Inflammatory macrophage treated with lipopolysaccharide for 1 hour (primary cell): ENCODE measurements around the gene CASP3.
A peak's percentile ranks its signal among the peaks of the same experiment; 100 is the strongest.
"Not testable (repeated sequence)": the region's sequence is repeated elsewhere in the genome, so short reads cannot be mapped to it uniquely, and the experiment has no call there.

ENCODE experiments used
- DNase-seq, 2 donors: peaks; one replicate each; pipeline ENCODE4 v3.0.0-alpha.2; 2020 to 2022

The CASP3 gene

DNA sequence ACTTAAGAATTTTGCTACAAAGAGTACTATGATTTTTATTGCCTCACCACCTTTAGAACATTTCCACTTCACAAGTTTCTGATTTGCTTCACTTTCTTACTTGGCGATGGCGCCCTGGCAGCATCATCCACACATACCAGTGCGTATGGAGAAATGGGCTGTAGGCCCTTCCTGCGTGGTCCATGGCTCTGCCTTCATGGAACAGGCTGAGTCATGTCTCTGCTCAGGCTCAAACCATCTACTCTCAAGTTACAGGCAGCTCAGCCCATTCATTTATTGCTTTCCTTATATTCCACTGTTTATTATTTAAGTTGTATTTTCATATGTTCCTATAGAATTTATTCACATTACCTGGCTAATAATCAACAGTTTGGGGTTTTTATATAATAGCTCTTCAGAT lies 21.1 kb downstream of the CASP3 start:
- DNase-seq = no peak

DNA sequence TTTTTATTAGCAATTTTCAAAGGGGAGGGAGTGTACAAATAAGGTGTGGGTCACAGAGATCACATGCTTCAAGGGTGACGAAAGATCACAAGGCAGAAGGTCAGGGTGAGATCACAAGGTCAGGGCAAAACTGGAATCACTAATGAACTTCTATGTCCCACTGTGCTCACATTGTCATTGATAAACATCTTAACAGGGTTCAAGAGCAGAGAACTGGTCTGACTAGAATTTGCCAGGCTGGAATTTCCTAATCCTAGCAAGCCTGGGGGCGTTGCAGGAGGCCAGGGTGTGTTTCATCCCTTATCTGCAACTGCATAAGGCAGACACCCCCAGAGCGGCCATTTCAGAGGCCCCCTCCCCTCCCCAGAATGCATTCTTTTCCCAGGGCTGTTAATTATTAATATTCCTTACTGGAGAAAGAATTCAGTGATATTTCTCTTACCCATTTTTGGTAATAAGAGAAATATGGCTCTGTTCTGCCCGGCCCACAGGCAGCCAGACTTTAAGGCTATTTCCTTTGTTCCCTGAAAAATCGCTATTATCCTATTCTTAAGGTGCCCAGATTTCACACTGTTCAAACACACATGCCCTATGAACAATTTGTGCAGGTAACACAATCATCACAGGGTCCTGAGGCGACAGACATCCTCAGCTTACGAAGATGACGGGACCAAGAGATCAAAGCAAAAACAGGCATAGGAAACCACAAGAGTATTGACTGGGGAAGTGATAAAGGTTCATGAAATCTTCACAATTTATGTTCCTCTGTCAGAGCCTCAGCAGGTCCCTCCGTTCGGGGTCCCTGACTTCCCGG lies 23.3 kb downstream of the CASP3 start:
- DNase-seq = peak in 1 of 2 donors; percentile 23

DNA sequence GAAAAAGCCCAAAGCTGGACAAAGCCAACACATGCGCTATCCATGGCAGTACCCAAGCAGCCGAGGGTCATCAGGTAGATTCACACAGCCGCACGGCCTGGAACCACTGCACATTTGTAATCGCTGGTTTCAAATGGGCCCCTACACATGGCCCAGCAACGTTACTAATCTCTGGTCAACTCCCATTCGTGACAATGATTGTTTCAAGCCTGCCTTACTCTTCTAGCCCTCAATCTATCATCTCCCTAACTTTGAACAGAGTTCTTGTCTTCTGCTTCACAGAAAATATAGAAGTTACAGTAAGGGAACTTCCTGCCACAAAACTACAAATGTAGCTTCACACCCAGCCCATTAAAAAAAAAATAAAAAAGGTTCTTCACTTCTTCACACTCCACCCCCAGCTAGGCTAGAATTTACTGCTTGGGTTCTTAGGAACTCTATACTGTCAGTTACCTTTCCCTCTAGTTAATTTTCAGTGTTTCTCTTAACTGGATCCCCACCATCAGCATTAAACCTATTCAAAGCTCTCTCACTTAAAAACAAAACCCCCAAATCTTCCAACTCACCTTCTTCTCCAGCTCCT lies 24.2 kb downstream of the CASP3 start:
- DNase-seq = no peak

DNA sequence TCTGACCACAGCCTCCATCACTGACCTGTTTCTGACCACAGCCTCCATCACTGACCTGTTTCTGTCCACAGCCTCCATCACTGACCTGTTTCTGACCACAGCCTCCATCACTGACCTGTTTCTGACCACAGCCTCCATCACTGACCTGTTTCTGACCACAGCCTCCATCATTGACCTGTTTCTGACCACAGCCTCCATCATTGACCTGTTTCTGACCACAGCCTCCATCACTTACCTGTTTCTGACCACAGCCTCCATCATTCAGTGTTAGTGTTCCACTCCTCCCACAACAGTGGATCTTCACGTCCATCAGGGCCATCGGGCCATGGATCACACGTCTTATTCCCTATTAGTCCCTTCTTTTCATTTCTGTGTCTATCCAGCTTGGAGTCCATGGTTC lies 24.7 kb downstream of the CASP3 start:
- not testable (repeated sequence) for DNase-seq

DNA sequence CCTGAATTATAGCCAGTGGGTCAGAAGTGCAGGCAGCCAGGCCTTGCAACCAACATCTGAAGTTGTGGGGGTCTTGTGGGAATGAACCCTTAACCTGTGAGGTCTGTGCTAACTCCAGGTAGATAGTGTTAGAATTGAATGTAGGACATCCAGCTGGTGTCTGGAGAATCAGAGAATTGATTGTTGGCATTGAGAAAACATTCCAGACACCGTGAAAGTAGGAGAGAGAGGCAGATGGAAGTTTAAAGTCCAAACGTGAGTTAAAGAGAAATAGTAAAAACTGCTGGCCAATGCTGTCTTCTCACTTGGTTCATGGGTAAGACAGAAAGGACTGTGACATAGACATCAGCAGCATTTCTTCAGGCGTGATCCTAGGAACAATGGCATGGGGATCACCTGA lies 27.7 kb downstream of the CASP3 start:
- no peak for DNase-seq

DNA sequence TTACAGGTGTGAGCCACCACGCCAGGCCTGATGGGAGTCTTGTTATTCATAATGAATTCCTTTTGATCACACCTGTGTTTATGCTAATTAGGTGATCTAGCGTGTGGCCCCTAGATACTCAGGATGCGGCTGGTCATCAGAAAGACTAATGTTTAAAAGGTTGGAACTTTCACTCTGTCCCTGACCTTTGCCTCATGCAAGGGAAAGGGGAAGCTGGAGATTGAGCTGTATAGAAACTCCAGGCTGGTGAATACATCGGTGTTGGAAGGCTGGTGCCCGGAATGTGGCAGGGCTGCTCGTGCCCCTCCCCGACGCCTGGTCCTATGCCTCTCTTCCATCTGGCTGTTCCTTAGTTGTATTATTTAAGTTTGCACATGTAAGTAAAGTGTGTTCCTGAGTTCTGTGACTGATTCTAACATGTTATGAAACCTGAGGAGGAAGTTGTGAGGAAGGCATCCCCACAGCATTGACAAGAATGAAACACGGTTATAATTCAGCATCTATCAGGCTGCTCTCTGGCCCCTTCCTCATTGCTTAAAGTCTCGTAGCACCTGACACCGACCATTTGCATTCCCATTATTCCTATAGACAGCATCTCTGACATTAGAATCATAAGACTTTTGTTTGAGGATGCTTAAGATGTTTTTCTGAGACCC lies 28.9 kb downstream of the CASP3 start:
- peak; percentile 22 to 41 for DNase-seq

DNA sequence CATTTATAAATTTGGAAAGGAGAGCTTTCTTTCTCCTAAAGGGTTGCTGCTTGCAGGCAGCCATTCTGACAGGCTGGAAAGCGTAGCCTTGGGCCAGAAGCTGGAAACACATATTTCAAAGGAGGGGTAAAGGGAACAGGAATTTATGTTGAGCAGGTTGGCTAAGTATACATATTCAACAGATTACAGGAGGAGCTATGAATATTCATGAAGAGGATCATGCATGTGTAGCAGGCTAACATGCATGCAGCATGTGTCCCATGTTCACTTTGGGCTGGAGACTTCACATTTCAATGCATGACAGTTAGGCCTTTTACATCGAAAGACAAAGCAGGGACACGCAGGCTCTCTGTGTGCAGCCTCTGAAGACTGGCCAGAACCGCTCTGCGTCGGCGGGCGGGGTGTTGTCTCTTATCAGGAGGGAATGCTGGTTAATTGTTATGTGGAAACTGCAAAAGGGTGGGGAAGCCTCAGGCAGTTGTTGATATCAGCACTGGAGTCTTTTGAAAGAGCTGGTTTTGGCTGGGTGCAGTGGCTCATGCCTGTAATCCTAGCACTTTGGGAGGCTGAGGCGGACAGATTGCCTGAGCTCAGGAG lies 31.5 kb downstream of the CASP3 start:
- DNase-seq = peak in 1 of 2 donors; percentile 22

DNA sequence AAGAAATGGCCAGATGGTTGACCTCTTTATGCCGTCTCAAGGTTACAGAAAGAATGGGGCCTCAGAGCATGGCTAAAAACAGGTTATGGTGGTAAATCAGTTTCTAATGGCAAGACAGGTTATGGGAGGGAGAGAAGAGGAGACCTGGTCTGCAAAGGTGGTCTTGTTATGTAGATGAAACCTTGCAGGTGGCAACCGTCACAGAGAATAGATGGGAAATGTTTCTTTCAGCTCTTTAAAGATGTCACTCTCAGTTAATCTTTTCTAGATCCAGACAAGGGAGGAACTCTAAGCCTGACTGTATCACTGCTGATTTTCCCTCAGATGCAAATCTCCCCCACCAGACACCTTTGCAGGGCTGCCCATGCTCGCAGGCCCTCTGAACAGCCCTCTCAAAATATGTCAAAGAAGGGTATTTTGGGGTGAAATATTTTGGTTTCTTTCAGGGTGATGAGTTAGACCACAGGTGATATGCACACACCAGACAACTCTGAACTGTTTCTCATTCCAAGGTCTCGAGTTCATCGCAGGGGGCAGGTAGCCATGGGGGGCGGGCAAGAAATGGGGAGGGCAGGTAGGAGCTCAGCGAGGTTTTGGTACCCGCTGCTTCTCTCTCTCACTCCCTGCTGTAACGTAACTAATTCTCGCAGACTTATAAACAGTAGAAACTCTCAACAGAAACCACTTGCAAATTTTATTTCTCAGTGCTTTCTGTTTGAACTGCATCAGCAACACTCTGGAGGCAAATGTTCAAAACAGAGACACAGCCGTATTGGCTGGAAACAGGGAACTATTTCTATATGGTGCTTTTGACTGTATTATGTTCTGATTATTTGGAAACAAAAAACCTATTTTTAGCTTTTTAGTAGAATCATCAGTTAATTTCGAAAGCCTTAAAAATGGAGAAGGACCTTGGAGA lies 32.4 kb downstream of the CASP3 start:
- peak; percentile 64 to 66 for DNase-seq

DNA sequence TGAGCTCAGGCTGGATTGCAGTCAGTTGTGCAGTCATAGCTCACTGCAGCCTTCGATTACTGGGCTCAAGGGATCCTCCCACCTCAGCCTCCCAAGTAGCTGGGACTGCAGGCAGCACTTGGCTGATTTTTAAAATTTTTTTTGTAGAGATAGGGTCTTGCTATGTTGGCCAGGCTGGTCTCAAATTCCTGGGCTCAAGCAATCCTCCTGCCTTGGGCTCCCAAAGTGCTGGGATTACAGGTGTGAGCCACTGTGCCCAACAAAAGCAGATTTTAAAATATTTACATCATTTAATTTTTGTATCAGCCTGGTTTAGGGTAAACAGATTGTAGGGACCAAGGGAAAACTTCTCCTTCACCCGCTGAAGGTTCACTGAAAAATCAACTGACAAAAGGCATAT lies 33.1 kb downstream of the CASP3 start:
- not testable (repeated sequence) for DNase-seq

DNA sequence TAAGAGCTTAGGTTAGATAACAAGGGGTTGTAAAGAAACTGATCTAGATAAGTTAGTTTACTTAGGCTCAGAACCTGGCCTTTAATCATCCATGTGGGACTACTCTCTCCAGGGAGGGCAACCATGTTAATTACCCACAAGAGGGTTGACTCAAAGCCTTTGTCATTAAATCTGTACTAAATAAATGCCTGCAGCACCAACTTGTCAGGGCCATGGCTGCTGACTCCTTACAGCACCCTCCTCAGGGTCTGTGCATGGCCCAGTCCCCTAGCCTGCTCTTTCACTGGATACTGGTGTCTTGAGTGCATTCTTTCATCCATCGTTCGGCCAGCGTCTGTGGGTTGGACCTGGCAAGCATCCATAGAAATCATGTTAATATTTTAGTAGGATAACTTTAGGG lies 34.7 kb downstream of the CASP3 start:
- no peak for DNase-seq

DNA sequence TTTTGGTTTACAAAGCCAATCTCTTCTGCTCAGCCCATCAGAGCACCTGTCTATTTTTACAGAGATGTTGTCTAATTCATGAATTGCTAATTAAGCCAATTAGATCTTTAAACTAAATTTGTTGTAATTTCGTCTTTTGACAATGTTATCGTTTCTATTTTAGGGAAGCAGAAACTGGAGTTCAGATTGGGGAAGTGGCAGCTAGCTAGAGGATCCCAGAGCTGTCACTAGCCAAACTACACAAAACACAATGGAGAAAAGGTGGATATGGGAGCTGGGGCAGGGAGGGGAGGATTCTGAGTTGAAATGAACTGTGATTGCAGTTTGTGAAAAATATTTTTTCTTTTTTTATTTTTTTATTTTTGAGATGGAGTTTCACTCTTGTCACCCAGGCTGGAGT lies 35.8 kb downstream of the CASP3 start:
- DNase-seq = peak in 1 of 2 donors; percentile 30

DNA sequence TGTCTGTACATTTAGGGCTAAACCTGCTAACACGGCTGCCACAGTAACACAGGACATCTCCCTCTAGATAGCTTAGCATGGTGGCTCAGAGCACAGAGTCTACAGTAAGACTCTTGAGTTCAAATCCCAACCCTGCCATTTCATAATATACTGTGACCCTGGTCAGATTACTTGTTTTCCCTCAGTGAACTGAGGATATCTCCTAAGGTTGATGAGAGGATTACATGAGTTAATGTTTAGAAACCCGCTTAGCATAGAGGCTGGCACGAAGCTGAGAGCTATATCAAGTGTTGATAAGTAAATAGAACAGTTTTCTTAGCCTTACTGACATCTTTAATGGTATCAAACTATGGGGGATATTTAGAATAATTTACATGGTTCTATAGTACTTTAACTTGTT lies 37.2 kb downstream of the CASP3 start:
- DNase-seq = no peak

DNA sequence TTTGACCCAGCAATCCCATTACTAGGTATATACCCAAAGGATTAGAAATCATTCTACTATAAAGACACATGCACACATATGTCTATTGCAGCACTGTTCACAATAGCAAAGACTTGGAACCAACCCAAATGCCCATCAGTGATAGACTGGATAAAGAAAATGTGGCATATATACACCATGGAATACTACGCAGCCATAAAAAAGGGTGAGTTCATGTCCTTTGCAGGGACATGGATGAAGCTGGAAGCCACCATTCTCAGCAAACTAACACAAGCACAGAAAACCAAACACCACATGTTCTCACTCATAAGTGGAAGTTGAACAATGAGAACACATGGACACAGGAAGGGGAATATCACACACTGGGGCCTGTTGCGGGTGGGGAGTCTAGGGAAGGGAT lies 41.8 kb downstream of the CASP3 start:
- DNase-seq = not testable (repeated sequence)

DNA sequence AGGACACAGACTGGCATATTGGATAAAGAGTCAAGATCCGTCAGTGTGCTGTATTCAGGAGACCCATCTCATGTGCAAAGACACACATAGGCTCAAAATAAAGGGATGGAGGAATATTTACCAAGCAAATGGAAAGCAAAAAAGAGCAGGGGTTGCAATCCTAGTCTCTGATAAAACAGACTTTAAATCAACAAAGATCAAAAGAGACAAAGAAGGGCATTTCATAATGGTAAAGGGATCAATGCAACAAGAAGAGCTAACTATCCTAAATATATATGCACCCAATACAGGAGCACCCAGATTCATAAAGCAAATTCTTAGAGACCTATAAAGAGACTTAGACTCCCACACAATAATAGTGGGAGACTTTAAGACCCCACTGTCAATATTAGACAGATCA lies 46.4 kb downstream of the CASP3 start:
- DNase-seq = not testable (repeated sequence)

DNA sequence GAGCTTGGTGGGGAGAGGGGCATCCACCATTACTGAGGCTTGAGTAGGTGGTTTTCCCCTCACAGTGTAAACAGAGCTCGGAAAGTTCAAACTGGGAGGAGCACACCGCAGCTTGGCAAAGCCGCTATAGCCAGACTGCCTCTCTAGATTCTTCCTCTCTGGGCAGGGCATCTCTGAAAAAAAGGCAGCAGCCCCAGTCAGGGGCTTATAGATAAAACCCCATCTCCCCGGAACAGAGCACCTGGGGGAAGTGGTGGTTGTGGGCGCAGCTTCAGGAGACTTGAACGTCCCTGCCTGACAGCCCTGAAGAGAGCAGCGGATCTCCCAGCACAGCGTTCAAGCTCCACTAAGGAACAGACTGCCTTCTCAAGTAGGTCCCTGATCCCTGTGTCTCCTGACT lies 48.3 kb downstream of the CASP3 start:
- DNase-seq = not testable (repeated sequence)

DNA sequence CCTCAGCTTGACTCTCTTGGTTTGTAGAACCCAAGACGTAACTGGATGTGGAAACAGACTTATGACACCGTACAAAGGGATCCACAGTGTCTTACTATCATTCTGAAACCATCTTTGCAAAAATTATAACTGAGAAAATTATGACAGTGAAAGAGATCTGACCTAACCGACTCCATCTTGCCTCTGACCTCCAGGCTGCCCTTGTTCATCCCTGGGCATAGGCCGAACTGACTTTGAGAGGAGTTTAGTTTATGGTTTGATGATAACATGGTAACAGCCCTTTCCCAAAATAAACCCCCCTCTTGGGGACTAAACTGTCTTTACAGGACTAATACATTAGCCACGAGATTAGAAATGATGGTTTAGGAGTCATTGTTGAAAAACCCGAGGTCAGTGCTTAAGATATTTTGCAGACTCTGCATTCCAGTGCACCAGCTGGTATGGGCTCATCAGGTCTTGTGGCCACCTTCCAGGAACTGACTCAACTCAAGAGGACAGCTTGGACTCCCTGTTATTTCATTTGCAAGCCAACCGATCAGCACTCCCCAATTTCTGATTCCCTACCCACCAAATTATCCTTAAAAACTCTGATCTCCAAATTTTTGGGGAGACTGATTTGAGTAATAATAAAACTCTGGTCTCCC lies 49.6 kb downstream of the CASP3 start:
- no peak for DNase-seq

DNA sequence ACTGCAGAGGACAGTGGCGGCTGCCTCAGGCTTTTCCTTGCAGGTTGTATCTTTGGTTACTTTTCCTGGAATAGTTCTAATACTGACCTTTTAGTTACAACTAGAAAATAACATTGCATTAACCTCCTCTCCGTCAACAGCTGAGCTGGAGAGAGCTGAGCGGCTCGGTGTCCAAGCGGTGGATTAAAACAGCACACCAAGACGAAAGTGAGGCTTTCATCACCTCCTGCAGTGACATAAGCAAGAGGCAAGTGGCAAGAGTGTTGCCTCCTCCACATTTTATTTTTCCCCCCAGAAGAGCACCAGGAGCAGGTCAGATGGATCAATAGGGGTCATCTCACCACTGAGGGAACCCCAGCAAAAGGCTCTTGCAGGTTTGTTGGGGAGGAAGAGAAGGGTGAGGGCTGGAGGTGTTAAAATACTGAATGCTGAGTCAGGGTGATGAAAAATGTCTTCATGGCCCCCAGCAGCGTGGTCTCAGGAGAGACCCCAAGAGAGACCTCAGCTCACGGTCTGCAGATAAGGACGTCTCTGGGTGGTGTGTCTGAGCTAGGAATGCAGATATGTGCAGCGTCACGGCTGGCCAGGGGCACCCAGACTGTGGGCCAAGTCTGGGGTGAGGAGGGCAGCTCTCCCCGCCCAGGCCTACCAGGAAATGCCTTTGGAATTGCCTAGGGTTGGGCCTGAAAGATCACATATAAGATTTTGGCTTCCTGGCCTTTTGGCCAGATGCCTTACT lies 50.3 kb downstream of the CASP3 start:
- no peak for DNase-seq

DNA sequence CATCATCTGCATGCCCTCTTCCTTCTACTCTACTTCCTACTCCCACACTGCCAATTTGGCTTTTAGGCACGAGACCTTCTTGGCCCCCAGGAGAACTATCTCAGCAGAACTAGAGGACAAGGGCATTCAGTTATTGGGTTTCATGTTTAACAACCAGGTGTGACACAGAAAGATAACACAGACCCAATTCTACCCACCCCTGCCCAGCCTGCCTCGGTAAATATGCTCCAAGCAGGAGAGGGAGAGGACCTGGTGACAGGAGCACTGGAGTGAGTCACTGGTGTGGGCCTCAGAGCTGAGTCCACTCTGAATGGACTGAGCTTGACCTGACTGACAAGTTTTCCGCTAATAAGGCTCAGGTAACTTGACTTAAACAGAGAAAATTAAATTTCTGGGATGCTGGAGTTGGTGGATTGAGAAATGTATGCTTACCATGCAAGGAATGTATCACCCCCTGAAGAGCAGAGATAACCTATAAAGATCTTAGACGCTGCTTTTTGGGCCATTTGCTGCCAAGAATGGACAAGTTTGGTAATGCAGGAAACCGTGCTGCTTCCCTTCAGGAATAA lies 52.5 kb downstream of the CASP3 start:
- no peak for DNase-seq

DNA sequence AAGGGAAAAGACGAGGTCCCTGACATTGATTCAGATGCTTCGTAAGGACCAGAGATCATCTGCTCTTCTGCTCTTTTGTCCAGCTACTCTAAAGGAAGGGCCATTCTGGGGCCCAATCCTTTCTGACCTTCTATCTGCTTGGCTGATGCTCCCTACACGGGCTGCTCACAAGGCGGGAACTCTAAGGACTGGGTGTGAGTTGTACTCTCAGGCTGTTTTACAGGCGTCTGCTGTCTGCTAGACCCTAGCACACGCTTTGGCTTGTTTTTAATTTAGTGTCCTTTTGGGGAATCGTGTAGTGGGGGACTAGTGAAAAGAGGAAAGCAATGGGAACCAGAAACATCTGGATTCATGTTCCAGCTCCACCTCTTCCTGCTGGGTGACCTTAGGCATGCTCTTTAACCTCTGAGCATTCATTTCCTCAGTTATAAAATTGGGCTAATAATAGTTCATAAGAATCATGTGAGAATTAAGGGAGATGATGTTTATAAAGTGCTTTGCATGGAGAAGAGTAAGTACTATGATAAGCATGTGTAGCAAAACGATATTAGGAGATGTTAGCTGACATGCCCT lies 53.1 kb downstream of the CASP3 start:
- DNase-seq = no peak

DNA sequence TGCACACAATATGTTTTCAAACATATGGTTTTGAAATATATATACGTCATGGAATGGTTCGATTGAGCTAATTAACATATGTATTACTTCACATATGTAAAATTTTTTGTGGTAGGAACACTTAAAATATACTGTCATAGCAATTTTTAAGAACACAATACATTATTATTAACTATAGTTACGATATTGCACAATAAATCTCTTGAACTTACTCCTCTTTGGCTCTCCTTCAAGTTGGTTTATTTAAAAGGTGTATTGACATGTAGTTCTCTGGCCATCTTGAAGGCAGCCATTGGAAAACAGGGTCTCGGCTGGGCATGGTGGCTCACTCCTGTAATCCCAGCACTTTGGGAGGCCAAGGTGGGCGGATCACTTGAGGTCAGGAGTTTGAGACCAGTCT lies 53.8 kb downstream of the CASP3 start:
- DNase-seq = no peak

DNA sequence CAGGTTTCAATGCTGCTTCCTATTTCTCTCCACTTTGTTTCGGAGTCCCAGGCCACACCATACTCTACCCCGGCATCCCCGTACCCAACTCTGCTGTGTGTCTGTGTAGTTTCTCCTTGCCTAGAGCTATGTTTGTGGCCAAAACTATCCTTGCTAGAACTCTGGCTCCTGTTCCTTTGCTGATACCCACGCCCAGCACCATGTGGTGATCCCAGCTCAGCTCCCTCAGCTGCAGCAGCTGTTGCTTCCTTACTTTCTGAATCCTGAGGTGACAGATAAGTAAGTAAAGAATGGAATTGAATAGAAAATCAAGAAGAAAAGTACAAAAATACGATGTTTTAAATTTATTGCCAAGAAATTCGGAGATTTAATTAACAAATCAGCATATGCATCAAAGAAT lies 55.8 kb downstream of the CASP3 start:
- no peak for DNase-seq
